ENCODE results near the gene SEMA3D.

The SEMA3D gene

DNA sequence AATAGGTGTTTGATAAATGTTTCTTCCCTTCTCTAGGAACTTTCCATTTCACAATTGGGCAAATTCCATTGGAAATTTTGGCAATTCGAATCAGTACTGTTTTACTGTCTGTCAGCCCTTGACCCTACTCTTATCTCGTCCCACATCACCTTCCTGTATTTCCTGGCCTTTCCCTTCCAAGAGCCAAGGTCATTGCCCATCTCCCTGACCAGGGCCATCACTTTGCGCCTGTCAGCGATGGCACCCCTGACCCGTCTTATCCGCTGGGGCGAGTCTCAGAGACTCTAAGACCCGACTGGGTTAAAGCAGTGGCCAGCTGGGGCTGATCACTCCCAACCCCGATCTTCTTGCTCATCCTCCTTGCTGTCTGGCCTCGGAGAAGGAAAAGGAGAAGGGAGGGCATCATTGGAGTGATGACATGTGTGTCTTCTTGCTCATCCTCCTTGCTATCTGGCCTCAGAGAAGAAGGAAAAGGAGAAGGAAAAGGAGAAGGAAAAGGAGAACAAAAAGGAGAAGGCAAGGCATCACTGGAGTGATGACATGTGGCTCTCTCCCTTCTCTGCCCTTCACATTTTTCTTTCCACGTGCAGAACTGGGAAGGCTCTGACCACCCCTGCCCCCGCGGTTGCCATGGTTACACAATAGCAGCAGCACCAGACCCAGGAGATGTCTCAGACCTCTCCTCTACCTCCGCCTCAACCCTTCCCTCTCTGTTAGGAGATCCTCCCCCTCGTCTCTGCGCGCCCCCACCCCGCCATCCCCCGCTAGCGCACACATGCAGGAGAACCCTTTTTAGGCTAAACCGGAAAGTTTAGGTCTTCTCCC, 2.0 kb downstream of the SEMA3D start:
- no peak for DNase-seq (ENCODE audit: low read depth in 1 of 2, low spot score in 1 of 2)

GRCh38 chr7:85183296-85183695, 3.6 kb downstream of the SEMA3D start:
- DNase-seq (ENCODE audit: low read depth in 1 of 2, low spot score in 1 of 2): no peak

GRCh38 chr7:85178531-85179298, 8.1 kb downstream of the SEMA3D start:
- DNase-seq (ENCODE audit: low read depth in 1 of 2, low spot score in 1 of 2): no peak

DNA sequence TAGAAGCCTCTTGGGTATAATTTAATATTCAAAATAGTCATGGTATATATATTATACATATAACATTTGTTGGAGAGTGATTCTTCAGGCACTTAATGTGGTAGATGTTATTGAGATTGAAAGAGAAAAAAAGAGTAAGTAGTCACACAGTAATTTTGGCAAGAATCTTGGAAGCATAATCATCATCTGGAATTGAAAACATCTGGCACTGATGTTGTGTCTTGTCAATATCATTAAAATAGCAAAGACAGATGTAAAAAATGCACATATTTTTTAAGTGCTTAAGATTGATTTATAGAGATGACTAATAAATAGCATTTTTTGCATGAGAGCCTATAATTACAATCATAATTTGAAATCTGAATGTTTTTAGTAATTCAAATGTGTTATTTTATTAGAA, 9.5 kb downstream of the SEMA3D start:
- DNase-seq (ENCODE audit: low read depth in 1 of 2, low spot score in 1 of 2): no peak

DNA sequence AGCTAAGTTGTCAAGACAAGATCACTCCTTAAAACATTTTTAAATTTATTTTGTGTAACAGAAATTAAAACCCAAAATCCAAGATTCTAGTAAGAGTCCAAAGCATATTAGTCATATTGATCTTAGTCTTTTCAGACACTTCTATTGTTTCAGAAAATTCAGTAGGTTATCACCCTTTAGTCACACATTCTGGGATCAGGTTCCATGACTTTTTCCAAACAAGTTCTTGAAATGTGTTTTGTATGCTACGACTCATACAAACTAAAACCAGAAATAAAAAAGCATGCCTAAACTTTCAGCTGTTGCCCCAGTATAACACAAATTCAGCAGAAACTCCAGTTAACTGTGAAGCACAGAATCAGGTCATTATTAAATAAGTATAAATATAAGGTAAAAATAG, 10.7 kb downstream of the SEMA3D start:
- no peak for DNase-seq (ENCODE audit: low read depth in 1 of 2, low spot score in 1 of 2)

DNA sequence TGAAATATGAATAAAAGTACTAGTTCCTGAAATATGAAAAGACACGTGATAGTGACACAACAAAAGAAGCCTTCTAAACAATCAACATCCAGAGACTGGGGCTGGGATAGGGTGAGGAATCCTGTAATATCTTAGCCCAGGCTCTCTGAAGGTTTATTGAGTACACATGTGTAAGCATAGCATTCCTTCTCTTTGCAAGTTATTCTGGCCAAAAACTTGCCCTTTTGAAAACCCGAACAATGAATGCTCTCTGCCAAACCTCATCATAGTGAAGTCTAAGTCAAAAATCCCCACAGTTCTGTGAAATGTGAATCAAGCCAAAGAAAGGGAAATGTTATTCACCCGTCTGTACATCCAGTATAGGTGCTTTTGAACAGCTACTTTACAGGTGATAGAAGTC, 11.6 kb downstream of the SEMA3D start:
- no peak for DNase-seq (ENCODE audit: low read depth in 1 of 2, low spot score in 1 of 2)

DNA sequence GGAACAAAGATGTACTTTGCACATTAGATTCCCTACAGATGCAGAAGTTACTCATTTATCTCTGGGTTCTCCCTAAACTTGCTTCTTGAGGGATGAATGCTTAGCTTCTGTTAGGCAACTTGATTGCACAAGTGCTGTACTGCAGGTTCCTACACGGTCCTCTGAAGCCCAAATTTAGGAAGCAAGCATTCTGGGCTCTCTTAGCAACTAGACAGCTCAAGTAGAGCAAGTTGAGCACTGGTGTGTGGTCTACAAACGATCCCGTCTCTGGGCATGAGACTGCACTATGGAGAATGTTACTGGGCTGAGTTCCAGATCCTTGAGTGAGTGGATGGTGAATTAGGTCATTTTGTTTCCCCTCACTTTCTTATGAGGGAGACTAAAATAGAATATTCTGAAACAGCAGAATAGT, 14.3 kb downstream of the SEMA3D start:
- no peak for DNase-seq (ENCODE audit: low read depth in 1 of 2, low spot score in 1 of 2)

DNA sequence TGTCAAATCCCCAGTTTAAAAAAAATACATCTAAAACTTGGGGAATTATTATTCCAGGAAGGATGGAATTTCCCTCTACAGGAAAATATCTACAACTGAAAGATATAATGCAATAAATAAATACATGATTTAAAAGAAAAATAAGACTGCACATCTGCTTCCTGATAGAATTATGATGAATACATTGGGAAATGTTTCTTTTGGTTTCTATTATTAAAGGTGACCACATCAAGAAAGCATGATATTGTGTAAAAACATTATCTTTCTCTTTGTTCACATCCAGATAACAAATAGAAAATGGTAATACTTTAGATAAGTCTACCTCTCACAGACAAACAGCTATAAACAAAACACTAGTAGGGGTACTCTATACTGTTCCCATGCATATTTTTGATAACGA, 19.2 kb downstream of the SEMA3D start:
- no peak for DNase-seq (ENCODE audit: low read depth in 1 of 2, low spot score in 1 of 2)

DNA sequence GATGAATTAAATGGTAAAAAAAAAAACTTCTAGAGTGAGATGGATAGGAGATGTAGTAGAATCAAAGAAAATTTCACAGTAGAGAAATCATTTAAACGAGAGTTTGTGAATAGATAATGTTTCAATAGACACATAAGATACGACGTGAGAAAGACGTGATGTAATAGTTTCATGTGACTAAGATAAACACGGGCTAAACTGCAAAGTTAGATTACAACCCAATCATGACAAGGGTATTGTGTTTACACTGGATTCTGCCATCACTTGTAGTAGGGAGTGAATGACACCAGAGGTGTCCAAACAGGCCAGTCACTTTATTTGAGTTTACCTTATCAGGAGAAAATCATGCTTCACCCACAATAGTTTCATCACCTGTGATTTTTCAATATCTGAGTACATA, 21.6 kb downstream of the SEMA3D start:
- DNase-seq (ENCODE audit: low read depth in 1 of 2, low spot score in 1 of 2): no peak

DNA sequence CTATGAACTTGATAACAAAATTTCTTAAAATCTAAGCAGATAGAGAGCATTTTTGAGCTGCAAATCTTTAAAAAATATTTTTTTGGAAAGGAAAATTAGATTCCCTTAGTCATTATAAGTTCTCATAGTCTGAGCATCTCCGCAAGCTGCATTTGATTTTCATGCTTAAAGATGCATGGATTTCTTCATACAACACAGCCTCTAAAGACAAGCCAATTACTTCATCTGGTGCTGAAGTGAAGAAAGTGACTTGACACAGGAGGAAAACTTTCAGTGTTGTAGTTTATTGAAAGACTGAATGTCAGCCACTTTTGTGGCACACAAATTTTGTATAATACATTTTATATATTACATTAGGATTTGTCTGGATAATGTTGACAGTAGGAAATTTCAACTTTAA, 22.5 kb downstream of the SEMA3D start:
- no peak for DNase-seq (ENCODE audit: low read depth in 1 of 2, low spot score in 1 of 2)

DNA sequence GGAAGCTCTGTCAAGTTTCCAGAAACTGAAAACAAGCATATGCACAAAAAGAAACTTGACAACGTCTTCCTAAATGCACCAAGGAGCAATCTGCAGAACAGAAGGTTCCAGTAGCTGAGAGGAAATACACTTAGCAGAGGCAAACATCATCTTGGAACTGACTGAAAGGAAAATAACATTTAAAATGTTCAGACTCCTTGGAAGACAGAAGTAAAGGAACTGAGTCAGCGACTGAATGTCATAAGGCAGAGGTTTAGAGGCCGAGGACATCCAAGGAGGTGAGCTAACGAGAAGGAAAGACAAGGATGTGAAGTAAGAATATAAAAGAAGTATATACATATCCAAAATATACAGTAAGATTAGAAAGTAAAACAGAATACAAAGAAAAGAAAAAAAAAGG, 24.1 kb downstream of the SEMA3D start:
- no peak for DNase-seq (ENCODE audit: low read depth in 1 of 2, low spot score in 1 of 2)

DNA sequence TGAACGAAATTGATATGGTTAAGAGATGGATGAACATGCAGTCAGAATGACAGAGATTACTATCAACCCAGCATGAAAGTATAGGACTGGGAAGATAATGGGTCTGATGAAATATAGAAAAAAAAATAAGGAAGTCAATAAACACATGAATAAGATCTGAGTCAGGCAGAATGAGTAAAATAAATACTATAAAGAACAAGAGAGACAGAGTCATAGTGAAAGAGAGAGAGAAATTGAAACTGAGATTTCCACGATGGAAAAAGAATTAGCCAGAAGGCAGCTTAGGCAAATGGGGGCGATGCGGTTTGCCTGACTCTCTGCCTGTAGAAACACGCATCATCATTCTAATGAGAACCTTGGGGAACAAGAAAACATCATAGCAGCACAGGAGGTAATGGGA, 26.6 kb downstream of the SEMA3D start:
- DNase-seq (ENCODE audit: low read depth in 1 of 2, low spot score in 1 of 2): no peak

GRCh38 chr7:85159003-85159402, 27.9 kb downstream of the SEMA3D start:
- DNase-seq (ENCODE audit: low read depth in 1 of 2, low spot score in 1 of 2): no peak

DNA sequence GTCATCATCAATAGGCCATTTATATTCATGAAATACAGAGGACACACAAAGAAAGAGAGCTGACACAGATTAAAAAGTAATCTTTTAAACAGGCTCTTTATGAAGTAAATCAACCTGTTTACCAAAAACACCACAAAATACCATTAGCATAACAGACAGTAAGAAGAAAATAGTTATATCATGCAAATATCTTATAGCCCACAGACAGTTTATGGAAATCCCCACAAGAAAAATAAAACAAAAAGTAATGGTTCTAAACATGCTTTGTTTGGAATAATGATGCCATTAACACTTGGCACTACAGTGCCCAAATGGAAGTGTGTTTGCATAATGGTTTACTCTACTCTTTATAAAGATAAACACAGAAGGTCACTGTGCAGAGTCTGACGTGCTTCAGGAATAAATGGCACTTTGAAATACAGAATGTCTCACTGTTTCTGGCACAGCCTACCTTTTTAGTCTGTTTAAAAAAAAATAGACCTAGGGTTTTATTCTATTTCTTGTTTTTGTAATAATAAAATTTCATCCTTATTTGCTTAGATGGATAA, 30.1 kb downstream of the SEMA3D start:
- no peak for DNase-seq (ENCODE audit: low read depth in 1 of 2, low spot score in 1 of 2)

- DNase-seq (ENCODE audit: low read depth in 1 of 2, low spot score in 1 of 2): no peak
Measured at GRCh38 chr7:85154282-85154937, 32.4 kb downstream of the SEMA3D start.

GRCh38 chr7:85153715-85154114, 33.1 kb downstream of the SEMA3D start:
- no peak for DNase-seq (ENCODE audit: low read depth in 1 of 2, low spot score in 1 of 2)

GRCh38 chr7:85150624-85151023, 36.2 kb downstream of the SEMA3D start:
- DNase-seq (ENCODE audit: low read depth in 1 of 2, low spot score in 1 of 2): no peak

GRCh38 chr7:85144771-85145170, 42.1 kb downstream of the SEMA3D start:
- no peak for DNase-seq (ENCODE audit: low read depth in 1 of 2, low spot score in 1 of 2)

DNA sequence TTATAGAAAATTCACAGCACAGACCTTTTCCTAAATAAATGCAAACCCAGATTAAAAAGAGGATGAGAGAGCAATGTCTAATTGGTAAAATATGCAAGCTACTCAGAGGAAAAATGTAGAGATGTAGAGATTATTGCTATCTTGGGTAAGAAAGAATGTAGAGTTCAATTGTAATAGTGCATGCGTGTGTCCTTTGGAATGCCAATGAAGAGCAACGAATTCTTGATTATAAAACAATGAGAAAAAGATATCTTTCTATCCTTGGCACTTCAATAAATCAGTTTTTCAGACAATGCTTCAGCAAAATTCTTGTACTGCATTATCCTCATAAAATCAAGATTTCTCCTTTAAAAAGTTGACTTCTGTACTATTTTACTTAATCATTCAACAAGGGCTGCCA, 50.9 kb downstream of the SEMA3D start:
- DNase-seq (ENCODE audit: low read depth in 1 of 2, low spot score in 1 of 2): no peak

GRCh38 chr7:85133560-85133959, 53.3 kb downstream of the SEMA3D start:
- no peak for DNase-seq (ENCODE audit: low read depth in 1 of 2, low spot score in 1 of 2)

GRCh38 chr7:85133006-85133405, 53.9 kb downstream of the SEMA3D start:
- no peak for DNase-seq (ENCODE audit: low read depth in 1 of 2, low spot score in 1 of 2)

DNA sequence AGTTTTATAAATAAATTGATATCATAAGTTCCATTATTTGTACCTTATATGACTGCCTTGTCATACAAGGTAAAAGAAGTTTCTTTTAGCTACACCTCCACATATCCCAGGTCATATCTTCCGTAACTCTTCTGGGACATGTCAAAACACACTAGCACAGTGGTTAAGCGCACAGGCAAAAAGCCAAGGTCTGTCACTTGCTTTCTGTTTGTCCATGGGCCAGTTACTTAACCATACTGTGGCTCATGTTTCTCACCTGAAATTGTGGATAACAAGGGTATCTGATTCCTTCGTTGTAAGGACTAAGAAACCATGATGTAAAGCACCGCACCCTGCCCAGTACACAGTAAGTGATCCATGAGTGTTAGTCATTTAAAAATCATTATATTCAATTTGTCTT, 56.2 kb downstream of the SEMA3D start:
- no peak for DNase-seq (ENCODE audit: low read depth in 1 of 2, low spot score in 1 of 2)
